Activated CD4-positive, alpha-beta T cell treated with anti-CD3 and anti-CD28 coated beads, Interleukin-2, Interleukin-4, amounts not matched to agents 100 ng/mL and 50 ng/mL, durations not matched to agents 16 hours and 8 hours (primary cell): Measurements from ENCODE around the gene HORMAD2.

Experiments used
- DNase-seq: peaks from one replicate; pipeline ENCODE4 v3.0.0-alpha.2; 2020; ENCODE audit warnings: low spot score

HORMAD2 gene

GRCh38 chr22:30225220-30225927 lies 145.1 kb downstream of the HORMAD2 start:
- no peak for DNase-seq

- no peak for DNase-seq
These were observed 146.0 kb downstream of the HORMAD2 start for GRCh38 chr22:30226192-30226832.
